ENCODE data around the gene CTBP2. TPM values are rescaled to one million over a fixed set of nuclear protein-coding genes. Genes with fewer than 3 reads are reported as not detected.

The CTBP2 gene
- total RNA-seq, 2 donors from 2014 or later: 32.0 to 49.0 TPM

DNA sequence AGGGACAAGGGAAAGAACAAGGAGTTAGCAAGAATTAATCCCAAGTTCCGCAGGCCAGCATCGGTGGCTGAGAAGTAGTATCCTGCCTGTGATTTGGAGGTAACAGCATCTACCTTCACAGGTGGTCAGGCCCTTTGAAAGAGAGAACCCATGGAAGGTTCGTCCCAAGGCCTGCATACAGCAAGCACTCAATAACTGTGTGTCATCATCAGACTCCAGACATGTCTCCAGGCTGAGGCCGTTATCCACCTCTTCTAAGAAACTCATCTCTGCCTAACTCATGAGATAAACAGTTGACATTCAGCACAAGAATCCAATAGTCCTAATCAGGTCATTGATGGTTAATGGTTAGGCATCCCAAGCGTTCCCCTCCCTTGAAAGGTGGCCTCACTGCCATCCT lies 45.0 kb downstream of the CTBP2 start:
- Histone ChIP-seq H3K27me3 (no peaks in the 10 kb centered on the region), H3K4me3 (no peak overlapping the region), H3K27ac (peak overlapping the region; percentile 91 to 96 (median 96)), H3K4me1 (peaks cover 88% of the 10 kb centered on the region), H3K36me3 (replicated peaks in 1 of 2; ENCODE audit: insufficient read depth in 1 of 2, low read depth in 2 of 2) (no peaks in the 10 kb centered on the region), H3K9me3 (no peaks in the 10 kb centered on the region)
- intact Hi-C loops (cut with DNase I): no loop called here
- TF ChIP-seq, protein P1, sequence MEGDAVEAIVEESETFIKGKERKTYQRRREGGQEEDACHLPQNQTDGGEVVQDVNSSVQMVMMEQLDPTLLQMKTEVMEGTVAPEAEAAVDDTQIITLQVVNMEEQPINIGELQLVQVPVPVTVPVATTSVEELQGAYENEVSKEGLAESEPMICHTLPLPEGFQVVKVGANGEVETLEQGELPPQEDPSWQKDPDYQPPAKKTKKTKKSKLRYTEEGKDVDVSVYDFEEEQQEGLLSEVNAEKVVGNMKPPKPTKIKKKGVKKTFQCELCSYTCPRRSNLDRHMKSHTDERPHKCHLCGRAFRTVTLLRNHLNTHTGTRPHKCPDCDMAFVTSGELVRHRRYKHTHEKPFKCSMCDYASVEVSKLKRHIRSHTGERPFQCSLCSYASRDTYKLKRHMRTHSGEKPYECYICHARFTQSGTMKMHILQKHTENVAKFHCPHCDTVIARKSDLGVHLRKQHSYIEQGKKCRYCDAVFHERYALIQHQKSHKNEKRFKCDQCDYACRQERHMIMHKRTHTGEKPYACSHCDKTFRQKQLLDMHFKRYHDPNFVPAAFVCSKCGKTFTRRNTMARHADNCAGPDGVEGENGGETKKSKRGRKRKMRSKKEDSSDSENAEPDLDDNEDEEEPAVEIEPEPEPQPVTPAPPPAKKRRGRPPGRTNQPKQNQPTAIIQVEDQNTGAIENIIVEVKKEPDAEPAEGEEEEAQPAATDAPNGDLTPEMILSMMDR (IDR thresholded peaks at IDR 0.05): no peak
- TF ChIP-seq POLR2A (IDR thresholded peaks at IDR 0.05): no peak
- DNase-seq (no peak), ATAC-seq (no peak)
- WGBS, 2 donors: 47 to 62% methylated on average over 5 of the region's 5 CpGs

DNA sequence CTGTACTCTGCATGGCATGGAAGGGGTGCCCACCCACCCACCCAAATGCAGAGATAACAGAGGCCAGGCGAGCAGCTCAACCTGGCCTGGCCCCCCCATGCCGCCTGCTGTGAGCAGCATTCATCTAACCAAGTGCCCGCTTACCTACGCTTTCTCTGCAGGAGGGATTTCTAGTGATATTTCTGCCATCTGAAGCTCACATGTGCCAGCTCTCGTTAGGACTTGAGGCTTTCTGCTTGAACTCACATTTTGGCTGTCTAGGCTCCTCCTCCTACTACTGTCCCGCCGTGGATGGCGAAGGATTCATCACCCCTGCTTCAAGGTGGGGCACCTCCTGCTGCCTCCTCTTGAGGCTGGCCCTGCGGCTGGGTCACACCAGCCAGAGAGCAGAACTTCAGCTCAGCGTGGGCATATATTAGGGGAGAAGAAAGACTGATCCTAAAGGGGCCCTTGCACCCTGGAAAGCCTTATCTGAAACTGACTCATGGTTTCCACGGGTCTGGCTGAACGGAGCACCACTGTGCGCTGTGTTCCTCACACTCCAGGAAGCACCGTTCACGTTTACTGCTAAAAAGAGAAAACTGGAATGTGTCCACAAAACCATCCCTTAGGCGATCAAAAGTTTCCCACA lies 45.5 kb downstream of the CTBP2 start:
- H3K4me3 ChIP-seq: no peak overlapping the region
- H3K4me1 ChIP-seq: peaks cover 82% of the 10 kb centered on the region
- DNase-seq (peak; percentile 62 to 86 (median 78)), ATAC-seq (peak; percentile 68)
- no peak for TF ChIP-seq POLR2A (IDR thresholded peaks at IDR 0.05)
- TF ChIP-seq, protein P1 (IDR thresholded peaks at IDR 0.05): no peak
- H3K36me3 ChIP-seq (replicated peaks in 1 of 2; ENCODE audit: insufficient read depth in 1 of 2, low read depth in 2 of 2): no peaks in the 10 kb centered on the region
- no peaks in the 10 kb centered on the region for H3K9me3 ChIP-seq
- H3K27ac ChIP-seq: peak overlapping the region; percentile 91 to 96 (median 96)
- intact Hi-C loops (cut with DNase I): no loop called here
- H3K27me3 ChIP-seq: no peaks in the 10 kb centered on the region
- 27 to 47% methylated on average over 13 to 16 of the region's 16 CpGs for WGBS, 2 donors

DNA sequence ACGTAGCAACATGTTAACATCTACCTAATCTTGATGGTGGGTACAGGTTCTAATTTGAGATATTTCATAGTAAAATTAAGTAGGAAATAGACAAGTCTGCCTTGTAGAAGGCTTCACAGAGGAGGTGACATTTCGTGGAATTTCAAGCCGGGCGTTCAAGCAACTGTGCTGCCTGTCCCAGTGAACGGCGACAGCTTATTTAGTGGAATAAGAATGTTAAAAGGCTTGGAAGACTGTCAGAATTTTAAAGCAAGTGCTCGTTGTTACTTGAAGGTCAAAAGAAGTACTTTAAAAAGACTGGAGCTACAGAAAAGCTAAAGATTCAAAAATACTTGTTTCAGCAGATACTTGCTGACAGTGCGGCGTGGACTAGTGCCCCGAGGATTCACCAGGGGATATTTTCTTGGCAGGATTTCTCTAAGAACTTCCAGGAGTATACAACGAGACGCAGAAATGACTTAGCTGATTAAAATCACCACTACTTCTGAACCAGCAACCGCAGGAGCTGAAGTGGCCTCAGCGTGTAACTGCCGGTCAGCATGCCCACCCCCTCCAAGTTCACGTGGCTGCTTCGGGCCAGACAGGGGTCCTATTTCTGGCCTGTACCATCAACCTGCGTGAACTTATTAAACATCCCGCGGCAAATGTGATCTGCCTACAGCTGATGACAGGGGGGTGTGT lies 46.5 kb downstream of the CTBP2 start:
- peaks cover 73% of the 10 kb centered on the region for H3K4me1 ChIP-seq

GRCh38 chr10:125112697-125113494 lies 47.5 kb downstream of the CTBP2 start:
- Histone ChIP-seq H3K4me3 (no peak overlapping the region), H3K27ac (peak overlapping the region; percentile 38 to 96 (median 72)), H3K9me3 (no peaks in the 10 kb centered on the region), H3K4me1 (peaks cover 68% of the 10 kb centered on the region), H3K27me3 (no peaks in the 10 kb centered on the region), H3K36me3 (replicated peaks in 1 of 2; ENCODE audit: insufficient read depth in 1 of 2, low read depth in 2 of 2) (no peaks in the 10 kb centered on the region)
- no peak for TF ChIP-seq POLR2A (IDR thresholded peaks at IDR 0.05)
- TF ChIP-seq, protein P1 (IDR thresholded peaks at IDR 0.05): no peak
- no peak for DNase-seq
- intact Hi-C loops (cut with DNase I): no loop called here
- 85 to 93% methylated on average over 2 of the region's 2 CpGs for WGBS, 2 donors
- no peak for ATAC-seq

More for the DNA sequence above, 46.5 kb downstream of the CTBP2 start:
- DNase-seq: peak in 2 of 4 donors; percentile 7 to 17
- no peaks in the 10 kb centered on the region for H3K36me3 ChIP-seq (replicated peaks in 1 of 2; ENCODE audit: insufficient read depth in 1 of 2, low read depth in 2 of 2)
- H3K4me3 ChIP-seq: no peak overlapping the region
- intact Hi-C loops (cut with DNase I): no loop called here
- TF ChIP-seq POLR2A (IDR thresholded peaks at IDR 0.05): no peak
- TF ChIP-seq, protein P1 (IDR thresholded peaks at IDR 0.05): no peak
- H3K27ac ChIP-seq: peak overlapping the region; percentile 50 to 96 (median 94)
- ATAC-seq: no peak
- no peaks in the 10 kb centered on the region for H3K27me3 ChIP-seq
- WGBS, 2 donors: 53 to 54% methylated on average over 20 of the region's 20 CpGs
- H3K9me3 ChIP-seq: no peaks in the 10 kb centered on the region
